Fibroblast of mammary gland (primary cell): ENCODE data around the gene NCR3LG1.
"Not testable (repeated sequence)": the region's sequence is repeated elsewhere in the genome, so short reads cannot be mapped to it uniquely, and the experiment has no call there.

Experiments
- DNase-seq: peaks from one replicate; pipeline ENCODE4 v3.0.0-alpha.2; 2010; ENCODE audit warnings: low read depth
- H3K4me3 ChIP-seq: 2 replicates; pipeline ENCODE4 v1.5.1; 2011; ENCODE audit warnings: low read depth, mild to moderate bottlenecking, low read length, moderate library complexity; ENCODE audit not compliant: control insufficient read depth
- CTCF ChIP-seq: conservative IDR thresholded peaks from 2 replicates; pipeline ENCODE4 v1.5.1; 2011; ENCODE audit warnings: low read depth, low read length, inconsistent platforms; ENCODE audit not compliant: control insufficient read depth, insufficient read depth

NCR3LG1 gene

DNA sequence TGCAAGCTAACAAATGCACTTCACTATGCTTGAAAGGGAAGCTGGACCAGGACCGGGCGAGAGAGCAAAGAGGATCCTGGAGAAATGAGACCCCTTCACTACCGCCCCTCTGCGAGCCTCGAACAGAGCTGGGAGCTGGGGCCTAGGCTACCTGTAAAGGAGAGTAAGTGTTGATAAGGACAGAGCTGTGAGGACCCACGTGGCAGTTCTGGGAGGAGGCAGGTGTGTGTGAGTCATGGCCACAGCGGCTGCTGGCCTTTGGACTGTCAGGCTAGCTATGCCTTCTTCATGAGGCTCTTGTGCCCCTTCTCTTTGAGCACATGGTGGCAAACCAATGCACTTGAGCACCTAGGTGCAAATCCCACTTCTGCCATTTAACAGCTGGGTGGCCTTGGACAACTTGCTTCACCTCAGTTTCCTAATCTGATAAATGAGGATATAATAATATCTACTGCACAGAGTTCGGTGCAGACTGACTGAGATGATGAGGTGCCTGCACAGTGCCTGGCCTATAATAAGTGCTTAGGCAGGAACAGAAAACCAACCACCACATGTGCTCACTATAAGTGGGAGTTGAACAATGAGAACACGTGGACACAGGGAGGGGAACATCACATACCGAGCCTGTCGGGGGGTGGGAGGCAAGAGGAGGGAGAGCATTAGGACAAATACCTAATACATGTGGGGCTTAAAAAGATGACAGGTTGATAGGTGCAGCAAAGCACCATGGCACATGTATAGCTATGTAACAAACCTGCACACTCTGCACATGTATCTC is 72.1 kb downstream of the NCR3LG1 start:
- no peak for DNase-seq
- no peak overlapping the region for H3K4me3 ChIP-seq
- no peak for TF ChIP-seq CTCF

- not testable (repeated sequence) for H3K4me3 ChIP-seq, DNase-seq
Measured at GRCh38 chr11:17426233-17426632, 74.6 kb downstream of the NCR3LG1 start.
